Thoracic aorta (tissue), 2 donors: Measurements from ENCODE around the gene ITGB3BP. TPM values are rescaled to one million over a fixed set of nuclear protein-coding genes. Genes with fewer than 3 reads are reported as not detected.
A peak's percentile ranks its signal among the peaks of the same experiment; 100 is the strongest.

Experiments used
- ATAC-seq: fragments of 150-250 bp; one replicate; pipeline ENCODE4 v1.8.0; 2017; ENCODE audit warnings: low read depth; ENCODE audit not compliant: insufficient number of reproducible peaks, low FRiP score
- DNase-seq: peaks from one replicate; pipeline ENCODE4 v3.0.0-alpha.2; 2020; ENCODE audit warnings: low spot score
- H3K27ac ChIP-seq, 2 donors: fragments of 200-600 bp; sonication (generic); 1 replicate in 1 of 2; 2 replicates in 1 of 2; pipeline ENCODE4 v1.5.1; 2016; ENCODE audit warnings: mild to moderate bottlenecking in 2 of 2, moderate library complexity in 2 of 2
- H3K27me3 ChIP-seq: fragments of 200-600 bp; sonication (generic); replicated peaks from 2 replicates; pipeline ENCODE4 v1.6.0; 2016; ENCODE audit warnings: mild to moderate bottlenecking; ENCODE audit not compliant: insufficient read depth
- H3K36me3 ChIP-seq: fragments of 200-600 bp; sonication (generic); one replicate; pipeline ENCODE4 v1.5.1; 2016
- H3K4me1 ChIP-seq, 2 donors: fragments of 200-600 bp; sonication (generic); 1 replicate in 1 of 2; 2 replicates in 1 of 2; pipeline versions ENCODE4 v1.5.1 to v1.6.0; 2016; ENCODE audit warnings: low read depth in 2 of 2, mild to moderate bottlenecking in 1 of 2; ENCODE audit not compliant: control insufficient read depth in 1 of 2
- H3K4me3 ChIP-seq: fragments of 200-600 bp; sonication (generic); 2 replicates; pipeline ENCODE4 v1.5.1; 2016; ENCODE audit warnings: mild to moderate bottlenecking
- H3K9me3 ChIP-seq: fragments of 200-600 bp; sonication (generic); 2 replicates; pipeline ENCODE4 v1.5.1; 2016
- total RNA-seq, 2 donors: library from RNA; depleted of rRNA; stranded (reverse); fragments of >200 nt; gene quantifications; one replicate each; pipeline versions ENCODE4 v1.1.0 to v1.2.3, GENCODE V29; 2016
- TF ChIP-seq, protein P1 (sequence below): fragments of 200-600 bp; sonication (generic); IDR thresholded peaks from one replicate; pipeline ENCODE4 v1.5.1; 2019; ENCODE audit warnings: antibody characterized with exemption

The ITGB3BP gene
- total RNA-seq, 2 donors from 2014 or later = 7.1 to 29.5 TPM

DNA sequence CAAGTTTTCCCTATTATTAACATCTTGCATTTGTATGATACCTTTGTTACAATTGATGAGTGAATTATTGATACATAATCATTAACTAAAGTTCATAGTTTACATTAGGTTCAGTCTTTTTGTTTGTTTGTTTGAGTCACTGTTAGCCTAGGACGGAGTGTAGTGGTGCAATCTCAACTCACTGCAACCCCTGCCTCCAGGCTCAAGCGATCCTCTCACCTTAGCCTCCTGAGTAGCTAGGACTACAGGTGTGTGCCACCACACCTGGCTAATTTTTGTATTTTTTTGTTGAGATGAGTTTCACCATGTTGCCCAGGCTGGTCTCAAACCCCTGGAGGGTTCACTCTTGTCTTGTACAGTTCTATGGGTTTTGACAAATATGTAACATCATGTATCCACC, 36.3 kb upstream of the ITGB3BP start:
- Histone ChIP-seq H3K4me3 (no peak overlapping the region), H3K9me3 (no peaks in the 10 kb centered on the region), H3K27ac (no peak overlapping the region), H3K4me1 (no peaks in the 10 kb centered on the region), H3K36me3 (no peaks in the 10 kb centered on the region), H3K27me3 (no peaks in the 10 kb centered on the region)
- TF ChIP-seq, protein P1, sequence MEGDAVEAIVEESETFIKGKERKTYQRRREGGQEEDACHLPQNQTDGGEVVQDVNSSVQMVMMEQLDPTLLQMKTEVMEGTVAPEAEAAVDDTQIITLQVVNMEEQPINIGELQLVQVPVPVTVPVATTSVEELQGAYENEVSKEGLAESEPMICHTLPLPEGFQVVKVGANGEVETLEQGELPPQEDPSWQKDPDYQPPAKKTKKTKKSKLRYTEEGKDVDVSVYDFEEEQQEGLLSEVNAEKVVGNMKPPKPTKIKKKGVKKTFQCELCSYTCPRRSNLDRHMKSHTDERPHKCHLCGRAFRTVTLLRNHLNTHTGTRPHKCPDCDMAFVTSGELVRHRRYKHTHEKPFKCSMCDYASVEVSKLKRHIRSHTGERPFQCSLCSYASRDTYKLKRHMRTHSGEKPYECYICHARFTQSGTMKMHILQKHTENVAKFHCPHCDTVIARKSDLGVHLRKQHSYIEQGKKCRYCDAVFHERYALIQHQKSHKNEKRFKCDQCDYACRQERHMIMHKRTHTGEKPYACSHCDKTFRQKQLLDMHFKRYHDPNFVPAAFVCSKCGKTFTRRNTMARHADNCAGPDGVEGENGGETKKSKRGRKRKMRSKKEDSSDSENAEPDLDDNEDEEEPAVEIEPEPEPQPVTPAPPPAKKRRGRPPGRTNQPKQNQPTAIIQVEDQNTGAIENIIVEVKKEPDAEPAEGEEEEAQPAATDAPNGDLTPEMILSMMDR = no peak
- DNase-seq (no peak), ATAC-seq (no peak)

DNA sequence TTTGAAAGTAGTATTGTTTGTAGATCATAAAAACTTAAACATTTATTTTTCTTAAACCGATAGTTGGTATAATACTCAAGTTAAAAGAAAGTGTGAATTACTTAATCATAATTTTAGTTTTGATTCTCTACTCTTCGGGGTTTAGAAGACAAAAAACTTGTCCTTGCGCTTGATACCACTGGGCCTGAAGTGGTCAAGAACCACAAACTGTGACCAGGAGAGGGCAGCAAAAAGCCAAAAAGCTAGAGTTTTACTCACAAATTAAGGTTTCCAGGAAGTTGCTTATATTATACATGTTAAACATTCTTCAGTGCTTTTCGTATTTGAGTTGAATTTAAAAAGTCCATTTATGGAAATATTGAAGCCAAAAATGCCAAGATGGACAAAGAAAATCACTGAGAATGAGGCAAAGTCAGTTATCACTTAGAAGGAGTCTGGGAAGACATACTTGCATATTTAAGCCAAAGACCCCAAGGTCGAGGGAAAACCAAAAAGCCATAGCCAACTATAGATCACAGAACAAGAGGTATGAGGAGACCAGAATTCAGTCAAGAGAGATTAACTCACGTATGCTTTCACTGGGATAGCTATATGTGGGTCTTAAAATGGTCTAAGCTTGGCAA, 34.5 kb upstream of the ITGB3BP start:
- Histone ChIP-seq H3K27me3 (no peaks in the 10 kb centered on the region), H3K4me3 (no peak overlapping the region), H3K4me1 (no peaks in the 10 kb centered on the region), H3K36me3 (no peaks in the 10 kb centered on the region), H3K27ac (no peak overlapping the region), H3K9me3 (no peaks in the 10 kb centered on the region)
- no peak for ATAC-seq
- no peak for DNase-seq
- TF ChIP-seq, protein P1 = peak; percentile 35

DNA sequence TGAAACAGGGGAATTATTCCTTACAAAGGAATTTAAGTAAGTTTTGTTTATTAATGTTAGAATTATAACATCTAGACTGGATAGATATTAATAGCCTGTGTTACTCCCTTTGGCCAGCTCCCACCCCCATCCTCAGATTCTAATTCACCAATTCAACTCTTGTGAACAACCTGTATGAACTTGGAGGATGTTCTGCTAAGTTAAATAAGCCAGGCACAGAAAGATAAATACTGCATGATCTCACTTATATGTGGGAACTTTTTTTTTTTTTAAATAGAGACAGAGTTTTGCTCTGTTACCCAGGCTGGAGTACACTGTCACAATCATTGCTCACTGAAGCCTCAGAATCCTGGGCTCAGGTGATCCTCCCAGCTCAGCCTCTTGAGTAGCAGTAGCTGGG, 32.5 kb upstream of the ITGB3BP start:
- ATAC-seq (no peak), DNase-seq (no peak)
- H3K4me1 ChIP-seq = no peaks in the 10 kb centered on the region
- H3K9me3 ChIP-seq = no peaks in the 10 kb centered on the region
- TF ChIP-seq, protein P1 = no peak
- H3K27me3 ChIP-seq = no peaks in the 10 kb centered on the region
- no peaks in the 10 kb centered on the region for H3K36me3 ChIP-seq
- no peak overlapping the region for H3K4me3 ChIP-seq
- H3K27ac ChIP-seq = no peak overlapping the region

DNA sequence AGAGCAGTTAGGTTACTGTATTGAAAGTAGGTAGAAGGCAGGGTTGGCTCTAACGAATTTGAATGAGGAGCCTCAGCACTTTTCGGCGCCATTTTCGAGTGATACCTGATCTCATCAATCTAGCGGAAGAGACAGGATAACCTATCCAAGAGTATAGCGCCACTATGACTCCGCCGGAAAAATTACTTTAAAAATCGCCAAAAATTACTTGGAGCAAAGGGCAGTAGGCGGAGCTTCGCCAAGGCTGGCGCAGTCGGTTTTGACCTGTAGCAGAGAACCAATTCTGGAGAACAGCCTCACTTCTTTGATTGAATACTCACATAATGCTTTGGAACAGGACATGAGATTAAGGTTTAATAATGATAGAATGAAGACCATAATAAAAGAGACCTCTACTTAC, 25.9 kb upstream of the ITGB3BP start:
- no peak overlapping the region for H3K27ac ChIP-seq
- DNase-seq (no peak), ATAC-seq (no peak)
- H3K27me3 ChIP-seq = no peaks in the 10 kb centered on the region
- TF ChIP-seq, protein P1 = no peak
- H3K9me3 ChIP-seq = no peaks in the 10 kb centered on the region
- H3K36me3 ChIP-seq = no peaks in the 10 kb centered on the region
- H3K4me3 ChIP-seq = no peak overlapping the region
- H3K4me1 ChIP-seq = no peaks in the 10 kb centered on the region

DNA sequence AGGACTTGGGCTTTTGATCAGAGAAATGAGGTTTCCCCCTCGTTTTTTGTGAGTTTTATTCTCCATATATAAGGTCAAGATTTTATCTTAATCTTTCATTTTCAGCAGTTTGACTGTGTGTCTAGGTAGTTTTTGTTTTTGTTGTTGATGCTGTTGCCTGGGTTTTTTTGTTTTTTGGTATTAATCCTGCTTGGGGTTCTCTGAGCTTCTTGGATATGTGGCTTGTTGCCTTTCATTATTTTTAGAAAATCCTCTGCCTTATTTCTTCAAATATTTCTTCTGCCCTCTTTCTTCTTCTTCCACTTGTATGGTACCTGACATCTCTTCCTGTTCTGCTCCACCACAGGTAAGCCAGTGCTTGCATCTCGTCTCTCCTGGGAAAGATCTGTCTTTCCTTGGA, 25.3 kb upstream of the ITGB3BP start:
- ATAC-seq (no peak), DNase-seq (no peak)
- H3K36me3 ChIP-seq = no peaks in the 10 kb centered on the region
- H3K27me3 ChIP-seq = no peaks in the 10 kb centered on the region
- no peak overlapping the region for H3K4me3 ChIP-seq
- TF ChIP-seq, protein P1 = no peak
- peak overlapping the region in 1 of 2 donors; percentile 44 for H3K27ac ChIP-seq
- H3K9me3 ChIP-seq = no peaks in the 10 kb centered on the region
- no peaks in the 10 kb centered on the region for H3K4me1 ChIP-seq
